GM21576 (cell line): ENCODE data around the gene SELENOP.
"Not testable (repeated sequence)": the region's sequence is repeated elsewhere in the genome, so short reads cannot be mapped to it uniquely, and the experiment has no call there.

Experiments used
- ATAC-seq: cut with Tn5 transposase; IDR thresholded peaks from one replicate; pipeline ENCODE4 v1.9.1; 2021; ENCODE audit warnings: mild to moderate bottlenecking, moderate library complexity; ENCODE audit not compliant: unreplicated experiment

SELENOP gene, protein sequence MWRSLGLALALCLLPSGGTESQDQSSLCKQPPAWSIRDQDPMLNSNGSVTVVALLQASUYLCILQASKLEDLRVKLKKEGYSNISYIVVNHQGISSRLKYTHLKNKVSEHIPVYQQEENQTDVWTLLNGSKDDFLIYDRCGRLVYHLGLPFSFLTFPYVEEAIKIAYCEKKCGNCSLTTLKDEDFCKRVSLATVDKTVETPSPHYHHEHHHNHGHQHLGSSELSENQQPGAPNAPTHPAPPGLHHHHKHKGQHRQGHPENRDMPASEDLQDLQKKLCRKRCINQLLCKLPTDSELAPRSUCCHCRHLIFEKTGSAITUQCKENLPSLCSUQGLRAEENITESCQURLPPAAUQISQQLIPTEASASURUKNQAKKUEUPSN

DNA sequence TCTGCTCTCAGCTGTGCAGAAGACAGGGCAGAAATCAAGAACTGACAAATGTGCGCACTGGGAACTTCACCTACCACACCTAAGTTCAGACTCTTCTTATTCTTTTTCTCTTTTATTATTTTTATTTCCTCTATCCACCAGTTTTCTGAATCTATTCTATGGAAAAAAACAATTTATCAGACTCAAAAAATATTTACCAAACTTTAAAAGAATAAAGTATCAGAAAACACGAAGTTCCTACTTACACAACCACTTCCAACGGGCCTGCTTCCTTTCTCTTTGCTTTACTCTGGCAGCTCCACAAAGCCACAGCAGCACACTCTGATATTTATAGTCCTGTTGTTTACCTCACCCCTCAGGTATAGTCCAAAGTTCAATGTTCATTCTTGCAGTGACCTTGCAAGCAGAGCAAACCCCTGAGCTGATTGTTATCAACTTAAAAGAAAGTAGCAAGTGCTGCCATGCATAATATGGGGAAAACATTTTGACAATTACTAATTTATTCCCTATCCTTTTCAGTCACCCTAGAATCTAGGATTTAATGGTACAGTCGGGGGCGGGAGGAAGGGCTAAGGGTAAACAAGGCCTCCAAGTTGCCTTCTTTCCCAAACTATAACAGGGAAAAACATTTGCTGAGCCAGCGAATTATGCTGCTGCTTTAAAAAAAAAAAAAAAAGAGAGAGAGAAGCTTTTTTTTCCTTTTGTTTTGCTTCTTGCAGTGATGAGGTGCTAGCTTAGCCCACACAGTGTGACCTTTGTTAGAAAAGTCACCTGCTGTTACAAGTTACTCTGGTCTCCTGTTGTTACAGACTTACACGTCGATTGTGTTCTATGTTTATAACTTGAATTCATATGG lies at the start of gene SELENOP:
Gene SELENOP (minus strand): TSS at position 302 of the 856 bp plus-strand sequence. CDS start 3,539 bp downstream, outside the sequence.
- no peak for ATAC-seq

DNA sequence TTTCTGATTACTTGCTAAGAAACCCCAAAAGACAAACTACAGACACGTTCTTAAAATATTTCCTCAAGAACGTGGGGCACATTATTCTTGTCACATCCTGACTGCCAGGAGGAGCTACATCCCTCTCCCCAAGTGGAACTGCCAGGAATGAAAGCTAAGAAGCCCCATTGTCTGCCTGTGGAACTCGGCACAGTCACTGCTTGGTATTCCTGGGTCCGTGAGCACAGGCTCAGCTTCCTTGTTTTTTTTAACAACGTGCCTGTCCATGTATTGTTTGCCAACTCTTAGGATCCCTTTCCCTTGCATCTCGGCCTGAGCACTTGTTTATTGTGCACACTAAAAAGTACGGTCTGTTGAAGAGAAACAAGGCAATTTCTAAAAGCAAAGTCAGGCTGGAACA lies 47.0 kb upstream of the SELENOP start:
- ATAC-seq = no peak

DNA sequence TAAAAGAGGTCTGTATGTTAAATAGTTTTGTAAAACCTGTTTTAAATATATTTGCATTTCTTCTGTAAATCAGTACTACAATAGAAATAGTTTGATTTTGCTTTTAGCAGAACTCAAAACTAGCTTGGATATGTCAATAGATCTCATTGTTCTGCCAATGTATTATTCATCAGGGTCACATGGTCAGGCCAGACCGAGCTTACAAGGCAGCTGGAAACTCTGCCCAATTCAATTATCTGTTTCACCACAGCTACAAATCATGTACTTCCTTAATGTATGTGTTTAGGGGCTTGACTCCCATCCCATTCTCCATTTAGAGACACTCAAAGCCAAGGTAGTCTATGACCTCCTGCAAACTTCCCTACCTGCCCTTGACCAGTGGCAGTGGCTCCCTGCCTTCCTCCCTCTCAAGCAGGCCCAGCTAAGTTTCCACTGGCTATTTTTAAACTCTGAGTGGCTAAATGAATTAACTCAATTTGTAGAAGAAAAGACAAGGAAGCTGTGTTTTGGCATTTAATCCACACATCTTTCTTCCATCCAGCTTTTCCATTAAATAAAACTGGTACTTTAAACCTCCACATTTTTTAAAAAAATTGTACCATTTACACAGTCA lies 46.4 kb upstream of the SELENOP start:
- no peak for ATAC-seq

DNA sequence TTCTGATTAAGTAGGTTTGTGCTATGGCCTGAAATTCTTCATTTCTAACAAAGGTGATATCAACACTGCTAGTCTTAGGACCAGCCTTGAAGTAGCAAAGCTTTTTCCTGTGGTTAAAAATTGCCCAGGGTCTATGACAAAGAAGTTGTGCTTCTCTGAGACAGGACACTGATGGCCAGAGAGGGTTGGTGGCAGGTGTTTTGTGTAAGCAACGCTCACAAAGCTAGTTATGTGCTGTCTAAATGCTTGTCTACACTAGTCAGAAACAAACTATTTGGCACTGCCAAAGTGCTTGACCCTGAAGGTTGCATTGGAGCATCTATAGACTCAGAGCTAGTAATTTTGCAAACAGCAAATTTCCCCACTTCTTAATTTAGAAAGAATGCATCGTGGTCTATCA lies 44.1 kb upstream of the SELENOP start:
- no peak for ATAC-seq

DNA sequence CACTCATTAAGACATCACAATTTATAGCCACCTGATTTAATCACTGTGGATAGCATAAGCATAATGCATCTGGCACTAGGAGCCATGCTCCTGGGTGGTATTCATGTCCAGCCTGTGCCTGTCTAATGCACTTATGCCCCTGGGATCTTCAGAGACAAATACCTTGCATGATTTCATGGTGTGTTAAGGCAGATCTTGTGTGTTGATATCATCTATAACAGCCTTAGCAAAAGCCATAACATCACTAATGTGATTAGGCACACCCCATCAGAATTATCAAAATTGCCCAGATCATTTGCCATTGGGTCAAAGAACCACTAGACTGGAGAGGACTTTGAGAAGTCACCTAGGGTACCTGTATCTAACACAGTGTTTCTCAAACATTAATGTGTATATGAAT lies 43.7 kb upstream of the SELENOP start:
- no peak for ATAC-seq

DNA sequence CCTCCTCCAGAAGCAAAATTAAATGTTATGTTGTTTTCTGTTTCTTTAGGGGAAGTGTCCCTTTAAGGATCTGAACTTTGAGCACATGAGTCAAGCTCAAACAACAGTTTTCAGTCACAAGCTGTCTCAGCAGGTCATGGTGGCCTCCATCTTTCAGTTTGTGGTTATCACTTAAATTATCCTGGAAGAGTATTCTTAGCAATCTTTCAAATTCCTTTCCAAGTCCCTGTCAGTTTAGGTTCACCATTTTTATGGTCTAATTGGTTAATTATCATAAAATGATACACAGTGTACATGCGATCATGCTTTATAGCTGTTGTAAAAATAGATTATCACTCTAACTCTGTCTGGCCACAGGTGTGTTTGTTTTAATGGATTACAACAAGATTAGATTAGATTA lies 43.1 kb upstream of the SELENOP start:
- no peak for ATAC-seq

DNA sequence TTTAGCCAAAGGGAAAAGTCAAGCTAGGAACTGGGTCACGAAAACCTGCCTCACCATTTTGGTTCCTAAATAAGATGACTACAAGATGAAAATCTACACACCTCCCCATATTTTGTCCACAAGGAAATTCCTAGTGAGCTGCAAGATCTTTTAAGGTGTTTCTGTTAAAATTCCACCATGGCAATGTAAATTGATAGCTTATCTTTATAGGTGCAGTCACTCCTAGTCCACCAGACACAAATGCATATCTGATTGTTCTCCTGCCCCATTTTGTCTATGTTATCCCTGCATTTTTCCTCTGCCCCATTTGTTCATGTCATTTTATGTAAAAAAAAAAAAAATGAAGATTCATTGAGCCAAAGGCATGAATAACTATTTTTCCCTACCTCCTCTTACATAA lies 41.1 kb upstream of the SELENOP start:
- ATAC-seq = no peak

DNA sequence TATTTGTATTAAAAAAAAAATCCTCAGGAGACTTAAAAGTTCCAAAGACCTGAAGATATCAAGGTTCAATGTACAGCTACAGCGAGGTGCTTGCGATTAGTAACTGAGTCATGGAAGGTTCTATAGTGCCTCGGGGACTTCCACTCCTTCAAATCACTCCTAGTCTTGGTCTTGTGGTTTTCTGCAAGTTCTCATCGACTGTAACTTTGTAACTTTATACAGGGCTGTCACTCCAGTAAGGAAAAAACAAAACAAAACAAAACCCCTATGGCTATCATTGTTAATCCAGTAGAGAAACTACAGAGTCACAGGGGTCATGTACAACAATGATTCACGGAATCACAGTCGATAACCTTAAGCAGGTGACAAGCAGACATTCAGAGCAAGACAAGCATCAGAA lies 39.8 kb upstream of the SELENOP start:
- ATAC-seq = no peak

DNA sequence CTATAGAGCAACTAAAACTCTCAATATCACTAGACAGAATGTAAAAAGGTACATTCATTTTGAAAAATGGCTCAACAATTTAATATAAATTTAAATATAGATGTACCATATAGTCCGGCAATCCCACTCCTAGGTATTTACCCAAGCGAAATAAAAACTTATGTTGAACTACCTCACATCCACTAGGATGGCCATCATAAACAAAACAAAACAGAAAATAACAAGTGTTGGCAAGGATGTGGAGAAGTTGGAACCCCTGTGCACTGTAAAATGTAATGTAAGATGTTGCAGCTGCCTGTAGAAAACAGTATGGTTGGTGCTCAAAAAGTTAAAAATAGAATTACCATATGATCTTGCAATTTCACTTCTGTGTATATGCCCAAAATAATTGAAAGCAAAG lies 36.9 kb upstream of the SELENOP start:
- no peak for ATAC-seq

DNA sequence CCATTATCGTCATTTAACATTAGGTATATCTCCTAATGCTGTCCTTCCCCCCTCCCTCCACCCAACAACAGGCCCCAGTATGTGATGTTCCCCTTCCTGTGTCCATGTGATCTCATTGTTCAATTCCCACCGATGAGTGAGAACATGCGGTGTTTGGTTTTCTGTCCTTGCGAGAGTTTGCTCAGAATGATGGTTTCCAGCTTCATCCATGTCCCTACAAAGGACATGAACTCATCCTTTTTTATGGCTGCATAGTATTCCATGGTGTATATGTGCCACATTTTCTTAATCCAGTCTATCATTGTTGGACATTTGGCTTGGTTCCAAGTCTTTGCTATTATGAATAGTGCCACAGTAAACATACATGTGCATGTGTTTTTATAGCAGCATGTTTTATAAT lies 32.7 kb upstream of the SELENOP start:
- ATAC-seq = not testable (repeated sequence)

DNA sequence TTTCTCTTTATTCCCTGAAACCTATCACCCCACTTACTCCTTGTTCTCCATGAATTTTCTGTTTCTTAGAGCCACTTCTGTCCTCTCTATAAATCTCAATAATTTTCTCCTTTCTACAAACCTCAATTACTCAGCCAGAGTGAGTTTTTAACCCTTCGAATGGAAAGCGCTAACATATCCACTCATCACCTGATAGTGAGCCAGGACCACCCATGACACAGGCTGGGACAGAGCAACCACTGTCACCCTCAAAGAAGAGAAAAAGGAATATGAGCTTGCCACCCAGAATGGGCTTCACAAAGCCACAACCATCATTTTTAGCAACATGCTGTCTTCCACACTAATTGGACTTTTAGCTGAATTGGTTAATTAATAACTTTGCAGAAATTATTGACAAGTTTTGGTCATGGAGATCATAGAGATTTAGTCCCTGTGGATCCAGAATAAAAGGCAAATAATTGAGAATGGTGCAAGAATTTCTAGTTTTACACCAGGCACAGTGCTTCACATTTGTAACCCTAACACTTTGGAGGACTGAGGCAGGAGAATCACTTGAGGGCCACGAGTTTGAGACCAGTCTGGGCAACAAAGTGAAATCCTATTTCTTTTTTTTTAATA lies 32.1 kb upstream of the SELENOP start:
- ATAC-seq = no peak

DNA sequence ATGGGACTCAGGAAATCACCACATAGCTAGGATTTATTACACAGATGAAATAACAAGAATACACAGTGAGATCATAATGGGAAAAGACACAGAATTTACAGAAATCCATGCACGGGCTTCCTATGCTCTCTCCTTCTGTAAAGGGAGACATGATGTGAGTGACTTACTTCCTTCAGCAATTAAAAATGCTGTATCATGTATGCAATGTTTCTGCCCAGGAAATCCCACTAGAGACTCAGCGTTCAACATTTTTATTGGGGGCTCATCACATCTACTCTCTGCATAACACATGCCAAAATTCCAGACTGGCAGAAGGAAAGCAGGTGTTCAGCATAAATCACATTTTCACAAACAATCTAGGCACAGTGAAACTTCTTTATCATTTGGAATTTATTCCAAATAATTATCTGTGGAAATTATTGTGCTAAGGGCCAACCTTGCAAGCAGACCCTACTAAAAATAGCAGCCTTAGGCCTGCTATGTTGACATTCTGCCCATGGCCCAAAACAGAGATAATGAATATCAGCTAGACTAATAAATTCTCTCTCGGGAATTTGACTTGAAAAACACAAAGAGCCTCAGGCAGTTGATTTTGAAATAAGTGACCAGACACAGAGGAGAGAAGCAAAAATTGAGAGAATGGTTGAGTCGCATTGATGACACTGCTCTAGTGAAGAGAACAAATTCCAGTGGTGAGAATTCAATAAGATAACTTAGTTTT lies 31.4 kb upstream of the SELENOP start:
- no peak for ATAC-seq

DNA sequence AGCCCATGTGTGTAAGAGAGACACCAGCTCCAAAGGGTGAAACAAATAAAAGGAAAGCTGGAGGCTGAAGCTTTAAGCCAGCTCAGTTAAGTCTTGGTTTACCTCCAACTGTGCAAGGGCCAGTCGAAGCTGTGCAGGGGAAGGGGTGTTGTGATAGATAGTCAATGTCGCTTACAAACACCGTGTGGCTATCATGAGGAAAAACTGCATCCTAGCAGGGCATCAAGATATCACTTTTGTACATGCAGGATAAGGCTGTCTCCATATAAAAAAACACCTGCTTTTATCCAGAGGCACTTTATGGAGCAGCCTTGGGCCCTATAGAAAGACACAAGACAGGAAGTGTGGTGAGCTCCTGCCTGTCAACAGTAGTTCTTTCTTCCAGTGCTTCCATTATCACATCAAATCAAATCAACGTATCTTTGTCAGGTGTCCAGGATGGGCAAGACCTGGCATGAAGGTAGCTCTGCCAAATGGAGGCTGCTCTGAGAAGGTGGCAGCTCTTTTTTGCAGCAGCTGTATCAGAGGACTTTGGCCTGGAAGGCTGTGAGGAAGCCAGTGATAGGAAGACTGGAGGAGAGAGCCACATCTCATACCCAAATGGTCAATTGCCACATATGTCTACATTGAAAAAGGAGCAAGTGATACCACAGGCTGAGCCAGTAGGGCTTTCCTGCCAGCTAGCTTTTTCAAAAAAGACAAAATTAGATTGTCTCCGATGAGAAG lies 29.3 kb upstream of the SELENOP start:
- no peak for ATAC-seq

DNA sequence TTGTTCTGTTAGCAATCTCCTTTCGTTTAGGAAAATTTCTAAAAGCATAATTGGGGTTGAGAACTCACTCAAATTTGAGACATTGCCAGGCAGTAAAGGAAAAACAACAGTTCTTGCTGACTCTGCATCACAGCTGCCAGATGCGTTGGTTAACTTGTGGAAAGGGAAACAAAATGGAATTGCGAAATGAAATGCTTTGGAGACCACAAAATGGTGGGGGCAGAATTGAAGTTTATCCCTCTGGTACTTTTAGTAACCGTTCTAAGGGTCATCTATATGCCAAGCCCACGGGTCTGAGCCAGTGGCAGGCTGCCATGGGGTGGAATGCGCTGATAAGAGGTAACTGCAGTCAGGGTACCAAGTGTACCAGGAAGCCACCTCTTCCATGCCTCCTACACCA lies 28.6 kb upstream of the SELENOP start:
- no peak for ATAC-seq

DNA sequence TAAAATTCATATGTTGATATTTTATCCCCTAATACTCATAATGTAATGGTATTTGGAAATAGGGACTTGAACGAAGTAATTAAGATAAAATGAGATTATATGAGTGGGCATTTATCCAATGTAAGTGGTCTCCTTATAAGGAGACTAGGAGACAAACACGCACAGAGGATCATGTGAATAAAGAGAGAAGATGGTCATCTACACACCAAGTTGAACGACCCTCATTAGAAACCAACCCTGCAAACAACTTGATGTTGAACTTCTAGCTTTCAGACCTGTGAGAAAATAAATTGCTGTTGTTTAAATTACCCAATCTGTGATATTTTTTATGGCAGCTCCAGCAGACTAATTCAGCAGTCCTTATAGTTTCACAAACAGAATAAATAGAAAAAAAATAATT lies 27.5 kb upstream of the SELENOP start:
- ATAC-seq = no peak

DNA sequence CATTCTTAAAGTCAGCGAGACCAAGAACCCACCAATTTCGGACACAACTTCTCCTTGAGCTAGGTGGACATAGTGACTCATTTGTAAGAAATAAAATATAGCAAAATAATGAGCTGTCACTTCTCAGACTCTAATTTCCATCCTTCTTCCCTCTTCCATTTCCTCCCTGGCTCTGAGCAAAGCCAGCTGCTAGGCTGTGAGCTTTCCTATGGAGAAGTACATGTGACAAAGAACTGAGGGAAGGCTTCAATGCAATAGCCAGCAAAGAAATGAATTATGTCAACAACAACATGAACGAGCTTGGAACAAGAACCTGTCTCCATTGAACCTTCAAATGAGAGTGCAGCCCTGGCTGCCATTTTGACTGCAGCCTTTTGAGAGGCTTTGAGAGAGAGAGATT lies 25.9 kb upstream of the SELENOP start:
- ATAC-seq = no peak

DNA sequence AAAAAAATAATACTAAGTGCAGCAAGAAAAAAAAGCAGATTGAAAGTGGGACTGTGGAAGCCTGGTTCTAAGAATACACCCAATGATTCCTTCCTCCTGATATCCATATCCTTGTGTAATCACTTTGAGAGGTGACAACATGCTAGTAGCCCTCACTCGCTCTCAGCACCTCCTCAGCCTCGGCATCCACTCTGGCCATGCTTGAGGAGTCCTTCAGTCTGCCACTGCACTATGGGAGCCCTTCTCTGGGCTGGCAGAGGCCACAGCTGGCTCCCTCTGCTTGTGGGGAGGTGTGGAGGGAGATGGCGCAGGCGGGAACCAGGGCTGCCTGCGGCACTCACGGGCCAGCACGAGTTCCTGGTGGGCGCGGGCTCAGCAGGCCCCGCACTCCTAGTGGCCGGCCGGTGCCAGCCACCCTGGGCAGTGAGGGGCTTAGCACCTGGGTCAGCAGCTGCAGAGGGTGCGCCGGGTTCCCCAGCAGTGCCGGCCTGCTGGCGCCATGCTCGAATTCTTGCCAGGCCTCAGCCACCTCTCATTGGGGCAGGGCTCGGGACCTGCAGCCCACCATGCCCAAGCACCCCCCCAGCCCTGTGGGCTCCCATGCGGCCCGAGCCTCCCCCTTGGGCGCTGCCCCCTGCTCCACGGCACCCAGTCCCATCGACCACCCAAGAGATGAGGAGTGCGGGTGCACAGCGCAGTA lies 24.5 kb upstream of the SELENOP start:
- ATAC-seq = no peak

DNA sequence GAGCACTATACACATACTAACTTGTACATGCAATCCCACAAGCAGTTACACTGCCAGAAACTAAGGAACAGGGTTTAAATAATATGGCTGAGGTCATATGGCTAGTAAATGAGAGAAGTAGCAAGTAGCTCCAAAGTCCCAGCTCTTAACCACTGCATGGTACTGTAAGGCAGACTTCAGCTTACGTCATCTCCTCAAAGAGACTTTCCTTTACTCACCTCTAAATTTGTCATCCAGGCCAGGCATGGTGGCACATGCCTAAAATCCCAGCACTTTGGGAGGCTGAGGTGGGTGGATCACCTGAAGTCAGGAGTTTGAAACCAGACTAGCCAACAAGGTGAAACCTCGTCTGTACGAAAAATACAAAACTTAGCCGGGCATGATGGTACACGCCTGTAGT lies 20.4 kb upstream of the SELENOP start:
- ATAC-seq = no peak

DNA sequence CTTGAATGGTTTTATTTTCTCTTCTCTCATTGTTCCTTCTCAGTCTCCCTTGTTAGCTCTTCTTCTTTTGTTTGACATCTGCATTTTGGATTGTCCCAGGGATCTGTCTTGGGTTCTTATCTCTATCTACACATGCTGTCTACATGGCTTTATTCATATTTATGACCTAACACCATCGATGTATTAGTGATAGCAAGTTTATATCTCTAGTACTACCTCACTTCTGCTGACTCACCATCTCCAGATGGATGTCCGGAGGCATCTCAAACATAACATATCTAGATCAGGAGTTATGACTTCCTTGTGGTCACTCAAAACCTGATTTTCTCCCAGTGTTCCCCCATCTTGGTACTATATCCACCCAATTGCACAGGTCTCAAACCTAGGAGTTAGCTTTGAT lies 19.2 kb upstream of the SELENOP start:
- no peak for ATAC-seq
